ENCODE data around the gene OSBPL2. TPM values are rescaled to one million over a fixed set of nuclear protein-coding genes. Genes with fewer than 3 reads are reported as not detected.
A peak's percentile ranks its signal among the peaks of the same experiment; 100 is the strongest.

OSBPL2 gene
- total and polyA plus RNA-seq, 4 donors, result 9.9 to 19.7 (median 12.3) TPM

- 92% methylated on average over 17 of the region's 17 CpGs for WGBS
- Histone ChIP-seq H3K27me3 (ENCODE audit: control insufficient read depth in 4 of 4, insufficient read depth in 4 of 4, low read length in 3 of 4) (no peaks in the 10 kb centered on the region), H3K9me3 (ENCODE audit: control insufficient read depth in 4 of 4, low read length in 3 of 4) (no peaks in the 10 kb centered on the region), H3K36me3 (ENCODE audit: control insufficient read depth in 4 of 4, insufficient read depth in 3 of 4, low read depth in 1 of 4, low read length in 3 of 4) (peaks cover 10 to 43% (median 22%) of the 10 kb centered on the region in 4 donors), H3K4me1 (ENCODE audit: control insufficient read depth in 4 of 4, insufficient read depth in 4 of 4, low read length in 3 of 4) (peaks cover 8 to 26% (median 23%) of the 10 kb centered on the region in 4 donors), H3K27ac (ENCODE audit: low read depth in 1 of 2, low read length in 2 of 2) (no peak overlapping the region), H3K4me3 (ENCODE audit: low read depth in 1 of 3, low read length in 3 of 3) (no peak overlapping the region), H3K9ac (ENCODE audit: low read depth in 1 of 2, low read length in 2 of 2) (no peak overlapping the region)
- TF ChIP-seq NR2F2 (IDR thresholded peaks at IDR 0.05) (no peak), YY1 (IDR thresholded peaks at IDR 0.05) (no peak), SP1 (IDR thresholded peaks at IDR 0.05) (no peak), HNF4G (IDR thresholded peaks at IDR 0.05) (no peak), RAD21 (IDR thresholded peaks at IDR 0.05) (no peak), GABPA (IDR thresholded peaks at IDR 0.05 in 1 of 2, conservative IDR thresholded peaks at IDR 0.05 in 1 of 2) (no peak), MAX (IDR thresholded peaks at IDR 0.05) (no peak)
- TF ChIP-seq, protein P1, sequence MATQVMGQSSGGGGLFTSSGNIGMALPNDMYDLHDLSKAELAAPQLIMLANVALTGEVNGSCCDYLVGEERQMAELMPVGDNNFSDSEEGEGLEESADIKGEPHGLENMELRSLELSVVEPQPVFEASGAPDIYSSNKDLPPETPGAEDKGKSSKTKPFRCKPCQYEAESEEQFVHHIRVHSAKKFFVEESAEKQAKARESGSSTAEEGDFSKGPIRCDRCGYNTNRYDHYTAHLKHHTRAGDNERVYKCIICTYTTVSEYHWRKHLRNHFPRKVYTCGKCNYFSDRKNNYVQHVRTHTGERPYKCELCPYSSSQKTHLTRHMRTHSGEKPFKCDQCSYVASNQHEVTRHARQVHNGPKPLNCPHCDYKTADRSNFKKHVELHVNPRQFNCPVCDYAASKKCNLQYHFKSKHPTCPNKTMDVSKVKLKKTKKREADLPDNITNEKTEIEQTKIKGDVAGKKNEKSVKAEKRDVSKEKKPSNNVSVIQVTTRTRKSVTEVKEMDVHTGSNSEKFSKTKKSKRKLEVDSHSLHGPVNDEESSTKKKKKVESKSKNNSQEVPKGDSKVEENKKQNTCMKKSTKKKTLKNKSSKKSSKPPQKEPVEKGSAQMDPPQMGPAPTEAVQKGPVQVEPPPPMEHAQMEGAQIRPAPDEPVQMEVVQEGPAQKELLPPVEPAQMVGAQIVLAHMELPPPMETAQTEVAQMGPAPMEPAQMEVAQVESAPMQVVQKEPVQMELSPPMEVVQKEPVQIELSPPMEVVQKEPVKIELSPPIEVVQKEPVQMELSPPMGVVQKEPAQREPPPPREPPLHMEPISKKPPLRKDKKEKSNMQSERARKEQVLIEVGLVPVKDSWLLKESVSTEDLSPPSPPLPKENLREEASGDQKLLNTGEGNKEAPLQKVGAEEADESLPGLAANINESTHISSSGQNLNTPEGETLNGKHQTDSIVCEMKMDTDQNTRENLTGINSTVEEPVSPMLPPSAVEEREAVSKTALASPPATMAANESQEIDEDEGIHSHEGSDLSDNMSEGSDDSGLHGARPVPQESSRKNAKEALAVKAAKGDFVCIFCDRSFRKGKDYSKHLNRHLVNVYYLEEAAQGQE (IDR thresholded peaks at IDR 0.05), result no peak
- no peak for DNase-seq (ENCODE audit: low spot score)
Measured at GRCh38 chr20:62294516-62294915, 56.2 kb downstream of the OSBPL2 start.

DNA sequence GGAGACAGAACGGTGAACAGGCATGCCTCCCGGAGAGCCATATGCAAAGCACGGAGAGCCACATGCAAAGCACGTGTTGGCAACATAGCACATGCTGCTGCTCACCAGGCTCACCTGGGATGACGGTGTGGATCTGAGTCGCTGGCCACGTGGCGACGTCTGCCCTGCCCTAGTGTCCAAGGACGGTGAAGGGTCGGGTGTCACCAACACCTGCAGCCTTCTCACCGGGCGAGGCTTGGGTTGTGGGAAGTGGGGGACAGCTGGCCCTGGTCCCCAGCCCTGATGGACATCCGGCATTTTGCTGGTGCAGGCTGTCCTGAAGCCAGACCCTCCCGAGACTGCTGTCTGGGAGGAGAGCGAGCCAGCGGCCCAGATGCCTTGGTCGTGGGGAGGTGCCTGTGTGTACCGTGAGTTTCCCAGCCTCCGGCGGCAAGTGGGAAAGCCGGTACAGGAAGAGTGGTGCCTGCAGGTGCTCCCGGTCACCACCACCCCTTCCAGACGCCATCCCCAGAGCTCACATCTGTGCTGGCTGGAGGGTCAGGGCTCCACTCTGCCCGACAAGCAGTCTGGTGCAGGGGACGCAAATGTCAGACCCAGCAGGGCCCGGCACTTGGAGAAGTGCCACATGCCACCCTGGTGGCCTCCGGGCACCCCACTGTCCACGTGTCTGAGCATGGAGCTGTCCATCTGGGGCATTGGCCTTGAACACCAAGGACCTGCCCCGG is 58.6 kb downstream of the OSBPL2 start:
- Histone ChIP-seq H3K9ac (ENCODE audit: low read depth in 1 of 2, low read length in 2 of 2) (no peak overlapping the region), H3K36me3 (ENCODE audit: control insufficient read depth in 4 of 4, insufficient read depth in 3 of 4, low read depth in 1 of 4, low read length in 3 of 4) (peaks cover 10 to 34% (median 18%) of the 10 kb centered on the region in 4 donors), H3K9me3 (ENCODE audit: control insufficient read depth in 4 of 4, low read length in 3 of 4) (no peaks in the 10 kb centered on the region), H3K27me3 (ENCODE audit: control insufficient read depth in 4 of 4, insufficient read depth in 4 of 4, low read length in 3 of 4) (no peaks in the 10 kb centered on the region), H3K27ac (ENCODE audit: low read depth in 1 of 2, low read length in 2 of 2) (peak overlapping the region; percentile 20 to 32), H3K4me3 (ENCODE audit: low read depth in 1 of 3, low read length in 3 of 3) (no peak overlapping the region), H3K4me1 (ENCODE audit: control insufficient read depth in 4 of 4, insufficient read depth in 4 of 4, low read length in 3 of 4) (peaks cover 8 to 29% (median 23%) of the 10 kb centered on the region in 4 donors)
- WGBS, result 57% methylated on average over 30 of the region's 30 CpGs
- DNase-seq (ENCODE audit: low spot score), result no peak
- TF ChIP-seq FOXA2 (IDR thresholded peaks at IDR 0.05), result peak; percentile 37
- TF ChIP-seq, protein P1 (IDR thresholded peaks at IDR 0.05), result no peak
- TF ChIP-seq NR2F2 (IDR thresholded peaks at IDR 0.05), result no peak
- peak; percentile 60 for TF ChIP-seq SP1 (IDR thresholded peaks at IDR 0.05)
- TF ChIP-seq ZBTB33 (IDR thresholded peaks at IDR 0.05), result no peak
- TF ChIP-seq TAF1 (conservative IDR thresholded peaks at IDR 0.05), result no peak
- peak in 1 of 2 donors; percentile 23 for TF ChIP-seq JUND (IDR thresholded peaks at IDR 0.05)
- peak; percentile 92 to 94 for TF ChIP-seq RXRA (IDR thresholded peaks at IDR 0.05)
- peak; percentile 80 to 86 for TF ChIP-seq HNF4A (conservative IDR thresholded peaks at IDR 0.05)
- peak in 1 of 2 donors; percentile 43 for TF ChIP-seq GABPA (IDR thresholded peaks at IDR 0.05 in 1 of 2, conservative IDR thresholded peaks at IDR 0.05 in 1 of 2)

Measured in liver (tissue), 9 donors.